ENCODE results near the gene CMTR2.
A peak's percentile ranks its signal among the peaks of the same experiment; 100 is the strongest.
"Not testable (repeated sequence)": the region's sequence is repeated elsewhere in the genome, so short reads cannot be mapped to it uniquely, and the experiment has no call there.

Gene CMTR2, protein sequence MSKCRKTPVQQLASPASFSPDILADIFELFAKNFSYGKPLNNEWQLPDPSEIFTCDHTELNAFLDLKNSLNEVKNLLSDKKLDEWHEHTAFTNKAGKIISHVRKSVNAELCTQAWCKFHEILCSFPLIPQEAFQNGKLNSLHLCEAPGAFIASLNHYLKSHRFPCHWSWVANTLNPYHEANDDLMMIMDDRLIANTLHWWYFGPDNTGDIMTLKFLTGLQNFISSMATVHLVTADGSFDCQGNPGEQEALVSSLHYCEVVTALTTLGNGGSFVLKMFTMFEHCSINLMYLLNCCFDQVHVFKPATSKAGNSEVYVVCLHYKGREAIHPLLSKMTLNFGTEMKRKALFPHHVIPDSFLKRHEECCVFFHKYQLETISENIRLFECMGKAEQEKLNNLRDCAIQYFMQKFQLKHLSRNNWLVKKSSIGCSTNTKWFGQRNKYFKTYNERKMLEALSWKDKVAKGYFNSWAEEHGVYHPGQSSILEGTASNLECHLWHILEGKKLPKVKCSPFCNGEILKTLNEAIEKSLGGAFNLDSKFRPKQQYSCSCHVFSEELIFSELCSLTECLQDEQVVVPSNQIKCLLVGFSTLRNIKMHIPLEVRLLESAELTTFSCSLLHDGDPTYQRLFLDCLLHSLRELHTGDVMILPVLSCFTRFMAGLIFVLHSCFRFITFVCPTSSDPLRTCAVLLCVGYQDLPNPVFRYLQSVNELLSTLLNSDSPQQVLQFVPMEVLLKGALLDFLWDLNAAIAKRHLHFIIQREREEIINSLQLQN

DNA sequence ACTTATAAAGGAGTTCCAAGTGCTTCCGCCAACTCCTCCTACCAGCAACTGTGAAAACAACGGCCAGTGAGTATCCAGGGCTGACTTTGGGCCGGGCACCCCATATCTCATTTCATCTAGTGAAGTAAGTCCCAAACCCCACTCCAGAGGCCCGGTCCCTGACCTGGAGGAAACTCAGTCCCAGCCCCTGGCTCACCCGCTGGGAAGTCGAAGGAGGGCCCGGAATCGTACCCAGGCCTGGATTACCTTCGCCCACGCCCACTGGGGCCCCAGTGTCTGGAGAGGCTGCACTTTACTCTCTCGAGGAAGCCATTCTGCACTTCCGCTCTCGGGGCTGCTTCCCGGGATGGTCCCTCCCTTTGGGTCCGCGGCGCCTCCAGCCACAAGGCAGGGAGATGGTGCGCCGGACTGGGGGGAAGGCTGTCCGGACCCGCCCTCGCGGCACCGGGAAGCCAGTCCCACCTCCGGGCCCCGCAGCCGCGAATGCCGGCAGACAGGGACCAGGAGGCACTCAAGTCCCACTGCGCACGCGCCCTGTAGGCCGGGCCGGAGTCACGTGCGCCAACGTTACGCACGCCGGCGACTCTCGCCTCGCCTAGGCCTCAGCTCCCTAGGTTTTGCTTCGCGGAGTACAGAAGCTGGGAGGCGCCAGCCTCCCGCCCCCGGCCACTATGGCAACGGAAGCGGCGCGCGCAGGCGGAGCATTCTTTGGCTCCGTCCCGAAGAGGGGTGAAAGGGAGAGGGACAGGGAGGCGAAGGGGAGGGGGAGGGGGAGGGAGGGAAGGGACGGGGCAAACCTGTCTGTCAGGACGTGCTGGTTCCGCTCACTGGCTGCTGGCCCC is at the start of gene CMTR2:
Gene CMTR2, minus strand, starts transcription at position 513 of the 842 bp plus-strand sequence. CDS start 3,482 bp downstream, outside the sequence.
- DNase-seq (ENCODE audit: low read depth), result peak; percentile 98

DNA sequence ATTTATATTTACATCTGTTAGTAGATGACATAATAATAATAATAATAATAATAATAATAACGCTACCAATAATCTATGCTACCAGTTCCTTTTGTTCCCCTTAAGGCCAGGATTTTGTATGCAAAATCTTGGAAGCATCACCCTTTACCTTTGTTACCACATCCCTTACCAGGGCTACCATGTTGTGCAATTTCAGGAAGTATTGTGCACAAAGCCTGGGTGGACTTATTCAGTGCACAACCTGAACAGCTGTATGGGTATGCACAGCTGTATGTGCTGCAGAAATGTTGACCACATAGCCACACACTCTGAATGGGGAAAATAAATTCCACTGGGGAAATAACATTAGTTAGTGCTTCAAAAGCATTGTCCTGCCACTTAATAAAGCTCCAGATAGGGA is 49.4 kb upstream of the CMTR2 start:
- no peak for DNase-seq (ENCODE audit: low read depth)

DNA sequence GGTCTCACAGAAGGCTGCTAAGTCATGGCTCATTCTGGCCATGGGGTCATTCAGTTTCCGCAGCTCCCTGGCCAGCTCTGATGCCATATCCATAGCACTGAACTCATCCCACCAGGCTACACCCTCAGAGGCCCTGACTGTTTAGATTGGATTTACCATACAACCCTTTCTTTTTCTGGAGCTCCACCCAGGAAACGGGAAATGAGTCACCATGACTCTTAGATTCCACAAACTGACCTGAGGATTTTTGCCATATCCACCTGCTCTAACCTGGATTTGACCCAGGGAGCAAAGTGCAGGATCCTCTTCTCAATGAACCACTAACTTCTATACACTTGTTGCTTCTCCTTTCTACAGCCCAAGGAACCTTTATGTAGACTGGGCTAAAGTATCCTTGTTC is 49.0 kb upstream of the CMTR2 start:
- DNase-seq (ENCODE audit: low read depth), result no peak

DNA sequence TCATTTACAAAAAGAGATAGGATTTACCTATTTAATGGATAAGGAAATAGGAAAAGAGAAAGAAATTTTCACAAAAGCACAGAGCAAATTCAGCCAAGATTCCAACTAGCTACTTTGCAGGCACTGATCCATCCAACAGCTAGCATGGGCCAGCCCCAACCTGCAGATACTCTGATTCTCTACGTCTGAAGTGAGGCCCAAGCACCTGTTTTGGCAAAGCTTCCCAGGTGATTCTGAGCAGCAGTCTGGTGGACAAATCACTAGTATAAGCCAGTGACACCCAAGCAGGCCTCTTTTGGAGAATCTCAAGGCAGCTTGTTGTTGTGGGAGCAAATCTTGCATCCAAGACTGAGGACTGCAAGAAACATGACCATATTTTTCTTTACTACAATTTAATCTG is 48.4 kb upstream of the CMTR2 start:
- no peak for DNase-seq (ENCODE audit: low read depth)

DNA sequence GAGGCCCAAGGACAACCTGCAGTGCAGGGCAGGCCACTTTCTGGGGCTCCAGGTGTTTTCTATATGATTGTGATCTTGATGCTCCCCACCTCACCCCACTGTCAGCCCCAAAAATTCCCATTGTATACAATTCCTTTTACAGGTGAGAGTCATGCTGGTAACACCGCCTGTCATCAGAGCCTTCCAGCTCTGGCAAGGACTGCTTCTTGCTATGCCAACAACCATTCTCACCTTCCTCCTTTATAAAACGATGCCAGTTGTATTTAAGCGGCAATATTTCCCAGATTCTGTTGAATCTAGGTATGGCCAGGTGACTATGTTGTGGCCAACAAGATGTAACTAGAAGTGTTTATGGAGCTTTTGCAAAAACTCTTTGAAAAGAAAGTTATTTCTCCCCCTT is 38.9 kb upstream of the CMTR2 start:
- DNase-seq (ENCODE audit: low read depth), result no peak

- DNase-seq (ENCODE audit: low read depth), result no peak
Observed at GRCh38 chr16:71327720-71328119, 38.5 kb upstream of the CMTR2 start.

DNA sequence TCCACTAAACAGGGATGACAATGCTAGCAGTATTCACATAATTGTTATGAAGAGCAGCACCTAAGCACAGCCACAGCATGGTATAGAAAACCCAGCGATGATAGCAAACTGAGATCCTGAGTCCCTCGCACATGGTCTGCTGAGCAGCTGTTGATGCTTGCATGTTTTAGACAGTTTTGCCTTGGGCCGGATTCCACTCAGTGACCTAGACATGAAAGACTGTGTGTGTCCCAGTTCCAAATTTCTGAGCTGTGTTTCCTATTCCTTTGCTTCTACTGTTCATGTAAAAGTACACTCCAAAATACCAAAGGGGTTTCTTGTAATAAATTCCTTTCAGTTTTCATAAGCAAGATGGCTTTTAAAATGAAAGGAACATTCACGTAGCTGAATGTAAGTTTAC is 30.8 kb upstream of the CMTR2 start:
- DNase-seq (ENCODE audit: low read depth), result no peak

DNA sequence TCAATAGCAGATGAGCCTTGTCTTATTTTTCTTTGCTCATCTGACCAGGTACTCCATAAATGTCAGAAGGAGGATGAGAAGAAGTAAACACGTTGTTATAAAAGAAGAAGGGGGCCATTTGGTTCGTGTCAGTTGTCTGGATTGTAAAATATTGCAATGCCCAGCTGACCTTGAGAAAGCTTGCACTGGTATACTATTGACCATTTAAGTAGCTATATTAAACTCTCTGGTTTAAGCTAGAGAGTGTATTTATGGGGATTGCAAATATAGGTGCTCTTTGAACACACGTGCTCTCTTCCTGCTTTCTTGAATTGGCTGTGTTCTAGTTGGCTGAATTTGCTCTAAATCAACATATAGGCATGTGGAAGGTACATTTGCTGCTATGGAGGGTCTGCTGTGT is 26.1 kb upstream of the CMTR2 start:
- DNase-seq (ENCODE audit: low read depth), result no peak

DNA sequence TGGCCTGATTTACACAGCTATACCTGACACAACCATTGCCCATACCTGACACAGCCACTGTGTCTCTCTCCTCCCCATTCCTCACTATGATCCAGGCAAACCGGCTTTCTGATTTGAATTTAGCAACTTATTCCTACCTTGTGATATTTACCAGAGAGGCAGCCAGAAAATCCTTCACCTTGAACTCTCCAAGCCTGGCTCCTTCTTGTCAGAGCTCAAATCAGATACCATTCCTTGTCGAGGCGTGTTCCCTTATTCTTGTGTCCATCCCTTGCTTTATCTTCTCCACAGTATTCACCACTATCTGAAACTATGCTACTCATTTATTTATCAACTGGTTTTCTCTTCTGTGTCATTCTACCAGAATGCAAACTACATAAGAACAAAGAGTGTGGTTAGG is 24.4 kb upstream of the CMTR2 start:
- not testable (repeated sequence) for DNase-seq (ENCODE audit: low read depth)

DNA sequence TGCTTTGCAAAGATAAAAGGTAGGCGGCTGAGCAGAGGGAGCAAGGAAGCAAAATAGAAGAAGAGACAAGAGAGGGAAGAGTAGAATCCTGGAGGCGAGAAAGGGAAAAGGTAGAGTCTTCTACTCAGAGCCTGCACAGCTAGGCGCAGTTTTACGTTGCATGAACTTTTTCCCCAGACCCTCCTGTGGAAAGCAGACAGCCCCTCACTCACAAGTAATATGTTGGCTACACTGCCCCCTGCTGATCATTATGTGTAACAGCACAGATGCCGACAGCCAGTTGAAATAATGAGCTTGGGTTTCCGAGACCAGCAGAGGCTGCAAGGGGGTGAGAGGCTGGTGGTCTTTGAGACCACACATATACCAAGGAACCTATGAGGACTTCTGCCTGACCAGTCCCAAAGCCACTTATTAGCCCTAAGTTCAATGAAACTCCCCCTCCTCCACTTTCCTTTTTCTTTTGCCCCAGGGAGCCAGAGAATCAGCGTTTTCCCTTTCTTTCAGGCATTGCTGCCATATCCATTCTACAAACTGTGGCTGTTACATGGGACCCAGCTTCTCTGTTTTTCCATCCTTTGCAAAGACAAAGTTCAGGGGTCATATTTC is 22.5 kb upstream of the CMTR2 start:
- no peak for DNase-seq (ENCODE audit: low read depth)

DNA sequence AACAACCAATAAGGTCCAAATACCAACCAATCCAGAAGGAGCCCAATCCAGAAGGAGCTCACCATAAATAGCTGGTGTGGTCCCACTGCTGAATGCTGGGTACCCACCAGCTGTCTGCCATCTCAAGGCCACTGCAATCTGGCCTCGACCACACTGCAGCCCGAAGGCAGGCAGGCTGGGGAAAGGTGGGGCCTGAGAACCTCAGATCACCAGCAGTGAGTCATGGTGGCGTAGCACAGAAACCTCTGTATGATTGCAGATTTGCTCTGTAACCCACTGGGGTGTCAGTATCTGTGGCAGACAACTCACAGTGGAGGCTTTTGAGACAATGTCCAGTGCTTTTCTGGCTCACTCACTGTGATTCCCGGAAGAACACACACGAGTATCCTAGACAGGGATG is 14.7 kb upstream of the CMTR2 start:
- DNase-seq (ENCODE audit: low read depth), result no peak

GRCh38 chr16:71297341-71297634 is 8.1 kb upstream of the CMTR2 start:
- DNase-seq (ENCODE audit: low read depth), result no peak

GRCh38 chr16:71296584-71297340 is 7.6 kb upstream of the CMTR2 start:
- DNase-seq (ENCODE audit: low read depth), result no peak

DNA sequence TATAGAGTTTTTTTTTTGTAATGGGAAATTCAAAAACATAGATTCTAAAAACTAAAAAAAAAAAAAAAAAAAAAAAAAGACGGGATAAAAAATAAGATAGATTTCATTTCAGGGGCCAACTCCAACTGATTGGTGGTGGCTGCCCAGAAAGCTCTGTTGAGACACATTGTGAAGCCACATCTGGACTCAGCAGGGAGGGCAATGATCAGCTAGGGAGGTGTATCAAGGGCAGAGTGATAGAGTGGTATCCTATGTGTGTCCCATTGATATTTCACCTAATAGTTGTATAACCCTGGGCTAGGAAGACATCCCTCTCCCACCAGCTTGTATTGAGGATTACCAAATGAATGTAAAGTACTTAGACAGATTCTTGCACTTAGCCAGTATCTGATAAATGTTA is 6.7 kb upstream of the CMTR2 start:
- no peak for DNase-seq (ENCODE audit: low read depth)

- DNase-seq (ENCODE audit: low read depth), result no peak
Observed at GRCh38 chr16:71293919-71294318, 4.7 kb upstream of the CMTR2 start.

- DNase-seq (ENCODE audit: low read depth), result not testable (repeated sequence)
Observed at GRCh38 chr16:71292095-71292494, 2.9 kb upstream of the CMTR2 start.

GRCh38 chr16:71289732-71290062 is 495 bp upstream of the CMTR2 start:
- no peak for DNase-seq (ENCODE audit: low read depth)

DNA sequence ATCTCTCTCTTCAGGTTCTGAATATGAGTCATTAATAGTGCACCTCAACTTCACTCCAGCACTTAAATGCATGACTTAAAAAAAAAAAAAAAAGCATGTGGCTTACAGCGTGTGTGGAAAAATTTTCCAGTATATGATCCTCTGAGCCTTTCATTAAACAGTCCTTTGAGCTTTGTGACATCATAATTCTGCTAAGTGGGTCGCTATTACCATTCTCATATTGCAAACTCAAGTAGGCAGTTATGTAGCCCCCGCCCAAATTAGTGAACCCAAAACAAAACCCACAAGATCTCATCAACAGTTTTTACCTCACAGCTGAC is 672 bp downstream of the CMTR2 start:
- DNase-seq (ENCODE audit: low read depth), result no peak

- no peak for DNase-seq (ENCODE audit: low read depth)
Observed at GRCh38 chr16:71287911-71288310, 1.3 kb downstream of the CMTR2 start.

- no peak for DNase-seq (ENCODE audit: low read depth)
Observed at GRCh38 chr16:71287454-71287853, 1.7 kb downstream of the CMTR2 start.

GRCh38 chr16:71283612-71284011 is 5.6 kb downstream of the CMTR2 start:
- no peak for DNase-seq (ENCODE audit: low read depth)

DNA sequence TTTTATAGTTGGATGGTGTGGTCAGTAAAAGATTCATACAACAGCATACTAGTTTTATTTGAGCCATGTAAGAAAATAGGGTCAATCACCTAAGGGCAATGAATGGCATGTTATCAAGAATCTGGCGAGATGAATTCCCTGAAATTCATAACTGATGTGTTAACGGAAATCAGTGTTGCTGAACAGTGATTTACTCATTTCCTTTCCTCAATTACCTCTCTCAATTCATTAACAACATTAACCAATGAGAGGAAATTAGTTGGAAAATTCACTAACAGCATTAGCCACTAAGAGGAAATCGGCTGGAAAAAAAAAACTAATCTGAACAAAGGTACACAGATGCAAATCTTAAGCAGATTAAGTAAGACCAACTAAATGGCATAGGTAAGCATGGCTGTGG is 6.3 kb downstream of the CMTR2 start:
- no peak for DNase-seq (ENCODE audit: low read depth)

All from fibroblast of gingiva (primary cell).